ENCODE data around the gene NPHP4. TPM values are rescaled to one million over a fixed set of nuclear protein-coding genes. Genes with fewer than 3 reads are reported as not detected.

NPHP4 gene
- total RNA-seq, 1 experiment from 2014 or later, result 6.1 TPM

- in situ Hi-C loops (cut with HindIII; ENCODE audit: low pct_unique_long_range_greater_than_20kb, low sequenced_read_pairs), result no loop called here
- DNase-seq (ENCODE audit: low read depth), result no peak
Measured at GRCh38 chr1:5913078-5913845, 79.0 kb downstream of the NPHP4 start.

GRCh38 chr1:5911871-5912271 lies 80.4 kb downstream of the NPHP4 start:
- no peak for DNase-seq (ENCODE audit: low read depth)
- in situ Hi-C loops (cut with HindIII; ENCODE audit: low pct_unique_long_range_greater_than_20kb, low sequenced_read_pairs), result no loop called here

GRCh38 chr1:5911157-5911556 lies 81.1 kb downstream of the NPHP4 start:
- in situ Hi-C loops (cut with HindIII; ENCODE audit: low pct_unique_long_range_greater_than_20kb, low sequenced_read_pairs), result no loop called here
- DNase-seq (ENCODE audit: low read depth), result no peak

GRCh38 chr1:5910666-5911065 lies 81.6 kb downstream of the NPHP4 start:
- no peak for DNase-seq (ENCODE audit: low read depth)
- in situ Hi-C loops (cut with HindIII; ENCODE audit: low pct_unique_long_range_greater_than_20kb, low sequenced_read_pairs), result no loop called here

GRCh38 chr1:5910276-5910620 lies 82.0 kb downstream of the NPHP4 start:
- in situ Hi-C loops (cut with HindIII; ENCODE audit: low pct_unique_long_range_greater_than_20kb, low sequenced_read_pairs), result no loop called here
- no peak for DNase-seq (ENCODE audit: low read depth)

GRCh38 chr1:5909576-5910275 lies 82.5 kb downstream of the NPHP4 start:
- DNase-seq (ENCODE audit: low read depth), result no peak
- in situ Hi-C loops (cut with HindIII; ENCODE audit: low pct_unique_long_range_greater_than_20kb, low sequenced_read_pairs), result no loop called here

- in situ Hi-C loops (cut with HindIII; ENCODE audit: low pct_unique_long_range_greater_than_20kb, low sequenced_read_pairs), result no loop called here
- no peak for DNase-seq (ENCODE audit: low read depth)
Measured at GRCh38 chr1:5908461-5909375, 83.5 kb downstream of the NPHP4 start.

- no peak for DNase-seq (ENCODE audit: low read depth)
- in situ Hi-C loops (cut with HindIII; ENCODE audit: low pct_unique_long_range_greater_than_20kb, low sequenced_read_pairs), result no loop called here
Measured at GRCh38 chr1:5907966-5908365, 84.3 kb downstream of the NPHP4 start.

- in situ Hi-C loops (cut with HindIII; ENCODE audit: low pct_unique_long_range_greater_than_20kb, low sequenced_read_pairs), result no loop called here
- DNase-seq (ENCODE audit: low read depth), result no peak
Measured at GRCh38 chr1:5907386-5907785, 84.8 kb downstream of the NPHP4 start.

GRCh38 chr1:5906966-5907365 lies 85.3 kb downstream of the NPHP4 start:
- in situ Hi-C loops (cut with HindIII; ENCODE audit: low pct_unique_long_range_greater_than_20kb, low sequenced_read_pairs), result no loop called here
- no peak for DNase-seq (ENCODE audit: low read depth)

- DNase-seq (ENCODE audit: low read depth), result no peak
- in situ Hi-C loops (cut with HindIII; ENCODE audit: low pct_unique_long_range_greater_than_20kb, low sequenced_read_pairs), result no loop called here
Measured at GRCh38 chr1:5906116-5906515, 86.1 kb downstream of the NPHP4 start.

- in situ Hi-C loops (cut with HindIII; ENCODE audit: low pct_unique_long_range_greater_than_20kb, low sequenced_read_pairs), result no loop called here
- DNase-seq (ENCODE audit: low read depth), result no peak
Measured at GRCh38 chr1:5905436-5905835, 86.8 kb downstream of the NPHP4 start.

- DNase-seq (ENCODE audit: low read depth), result no peak
- in situ Hi-C loops (cut with HindIII; ENCODE audit: low pct_unique_long_range_greater_than_20kb, low sequenced_read_pairs), result no loop called here
Measured at GRCh38 chr1:5904551-5904950, 87.7 kb downstream of the NPHP4 start.

- no peak for DNase-seq (ENCODE audit: low read depth)
- in situ Hi-C loops (cut with HindIII; ENCODE audit: low pct_unique_long_range_greater_than_20kb, low sequenced_read_pairs), result no loop called here
Measured at GRCh38 chr1:5903680-5904079, 88.5 kb downstream of the NPHP4 start.

- in situ Hi-C loops (cut with HindIII; ENCODE audit: low pct_unique_long_range_greater_than_20kb, low sequenced_read_pairs), result no loop called here
Measured at GRCh38 chr1:5903031-5903430, 89.2 kb downstream of the NPHP4 start.

GRCh38 chr1:5901841-5902240 lies 90.4 kb downstream of the NPHP4 start:
- in situ Hi-C loops (cut with HindIII; ENCODE audit: low pct_unique_long_range_greater_than_20kb, low sequenced_read_pairs), result no loop called here
- no peak for DNase-seq (ENCODE audit: low read depth)

More at GRCh38 chr1:5903031-5903430, 89.2 kb downstream of the NPHP4 start:
- DNase-seq (ENCODE audit: low read depth), result no peak

- no peak for DNase-seq (ENCODE audit: low read depth)
- in situ Hi-C loops (cut with HindIII; ENCODE audit: low pct_unique_long_range_greater_than_20kb, low sequenced_read_pairs), result no loop called here
Measured at GRCh38 chr1:5901150-5901549, 91.1 kb downstream of the NPHP4 start.

- in situ Hi-C loops (cut with HindIII; ENCODE audit: low pct_unique_long_range_greater_than_20kb, low sequenced_read_pairs), result no loop called here
- no peak for DNase-seq (ENCODE audit: low read depth)
Measured at GRCh38 chr1:5898266-5898665, 94.0 kb downstream of the NPHP4 start.
